Left hindlimb (tissue), 1 donor: ENCODE data around the gene ALOX12B.
"Not testable (repeated sequence)": the region's sequence is repeated elsewhere in the genome, so short reads cannot be mapped to it uniquely, and the experiment has no call there.

Experiments
- DNase-seq: peaks from one replicate; pipeline ENCODE4 v3.0.0-alpha.2; 2018

ALOX12B gene

GRCh38 chr17:8118769-8119580 lies 31.5 kb upstream of the ALOX12B start:
- peak; percentile 87 for DNase-seq

GRCh38 chr17:8117980-8118768 lies 30.7 kb upstream of the ALOX12B start, which contains the start of gene ALOXE3:
Gene ALOXE3, minus strand, starts transcription at chr17:8118514. Its CDS starts 524 bp downstream, at chr17:8117990.
- DNase-seq, result no peak

- DNase-seq, result no peak
Observed at GRCh38 chr17:8117367-8117979, 30.0 kb upstream of the ALOX12B start.

GRCh38 chr17:8116776-8117175 lies 29.3 kb upstream of the ALOX12B start:
- DNase-seq, result no peak

- no peak for DNase-seq
Observed at GRCh38 chr17:8110907-8111306, 23.4 kb upstream of the ALOX12B start.

GRCh38 chr17:8110456-8110804 lies 22.9 kb upstream of the ALOX12B start:
- DNase-seq, result no peak

GRCh38 chr17:8109661-8110455 lies 22.3 kb upstream of the ALOX12B start:
- DNase-seq, result no peak

- no peak for DNase-seq
Observed at GRCh38 chr17:8108972-8109660, 21.6 kb upstream of the ALOX12B start.

GRCh38 chr17:8106980-8107379 lies 19.5 kb upstream of the ALOX12B start:
- DNase-seq, result not testable (repeated sequence)

GRCh38 chr17:8105957-8106398 lies 18.5 kb upstream of the ALOX12B start:
- no peak for DNase-seq

GRCh38 chr17:8104911-8105310 lies 17.4 kb upstream of the ALOX12B start:
- DNase-seq, result no peak

- no peak for DNase-seq
Observed at GRCh38 chr17:8103549-8103948, 16.0 kb upstream of the ALOX12B start.

- no peak for DNase-seq
Observed at GRCh38 chr17:8101721-8102120, 14.2 kb upstream of the ALOX12B start.

GRCh38 chr17:8100763-8101162 lies 13.2 kb upstream of the ALOX12B start:
- DNase-seq, result no peak

GRCh38 chr17:8100111-8100510 lies 12.6 kb upstream of the ALOX12B start:
- DNase-seq, result no peak

GRCh38 chr17:8096541-8096940 lies 9.0 kb upstream of the ALOX12B start:
- DNase-seq, result no peak

GRCh38 chr17:8095361-8095760 lies 7.8 kb upstream of the ALOX12B start:
- DNase-seq, result no peak

GRCh38 chr17:8091033-8091687 lies 3.6 kb upstream of the ALOX12B start:
- DNase-seq, result no peak

GRCh38 chr17:8089728-8090127 lies 2.2 kb upstream of the ALOX12B start:
- no peak for DNase-seq

- no peak for DNase-seq
Observed at GRCh38 chr17:8087952-8088230, 375 bp upstream of the ALOX12B start.

- no peak for DNase-seq
Observed at GRCh38 chr17:8084250-8084649, 3.3 kb downstream of the ALOX12B start.

GRCh38 chr17:8082292-8082691 lies 5.2 kb downstream of the ALOX12B start:
- DNase-seq, result no peak
